GM21515 (cell line): ENCODE measurements around the gene PLA2G4A.

Experiments used
- ATAC-seq: cut with Tn5 transposase; IDR thresholded peaks from one replicate; pipeline ENCODE4 v1.9.1; 2021; ENCODE audit not compliant: unreplicated experiment

The PLA2G4A gene

DNA sequence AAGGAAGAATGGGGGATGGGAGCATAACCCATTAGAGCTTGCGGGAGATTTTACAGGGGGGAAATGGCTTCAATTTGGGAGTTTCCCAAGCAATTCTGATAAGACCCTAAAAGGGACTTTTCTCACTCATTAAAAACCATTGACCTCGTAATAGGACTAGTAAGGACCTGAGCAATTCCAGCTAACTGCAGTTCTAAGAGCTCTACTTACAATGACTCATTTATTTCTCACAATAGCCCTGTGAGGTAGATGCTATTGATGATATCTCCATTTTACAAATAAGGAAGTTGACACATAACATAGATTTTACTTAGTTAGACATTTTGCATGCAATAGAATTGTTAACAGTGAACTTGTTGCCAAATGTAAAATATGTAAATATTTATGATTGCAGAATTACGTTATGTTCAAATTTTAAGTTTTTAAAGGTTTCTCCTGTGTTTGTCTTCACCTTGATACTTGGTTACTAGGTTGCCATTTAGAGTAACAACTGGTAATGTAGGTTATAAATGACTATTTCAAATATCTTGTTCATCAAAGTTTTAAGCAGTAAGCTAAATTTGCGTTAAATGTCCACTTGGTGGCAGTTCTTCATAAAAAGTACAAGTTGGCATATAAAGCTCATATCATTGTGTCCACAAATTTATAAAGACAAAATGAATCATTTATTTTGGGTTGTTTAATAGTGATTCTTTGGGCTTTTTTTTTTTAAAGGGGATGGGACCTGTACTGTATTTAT lies 182.0 kb downstream of the PLA2G4A start:
- no peak for ATAC-seq

DNA sequence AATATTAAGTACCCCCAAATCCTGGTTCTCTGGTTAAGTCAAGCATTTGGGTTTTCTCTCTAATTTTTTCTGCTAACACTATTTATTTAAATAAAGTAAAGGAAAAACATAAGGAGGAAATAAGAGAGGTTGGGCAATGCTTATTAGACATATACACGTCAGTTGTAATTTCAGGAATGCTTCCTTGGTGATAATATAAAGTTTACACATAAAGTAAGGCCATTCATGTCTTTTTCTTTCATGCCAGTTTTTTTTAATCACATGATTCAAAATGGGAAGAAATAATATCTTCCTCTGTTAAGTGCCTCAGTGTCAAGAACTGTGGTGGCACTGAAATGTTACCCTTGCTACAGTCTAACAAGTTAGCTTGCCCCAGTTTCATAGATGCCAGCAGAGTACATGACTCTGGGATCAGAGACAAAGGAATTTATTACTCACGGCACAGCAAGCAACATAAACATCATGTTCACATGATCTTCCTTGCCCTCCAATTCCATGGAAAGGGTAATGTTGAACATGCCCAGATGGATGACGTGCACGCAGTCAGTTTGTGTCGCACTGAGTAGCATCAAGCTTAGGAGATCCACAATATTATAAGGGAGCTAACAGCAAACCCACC lies 184.9 kb downstream of the PLA2G4A start:
- ATAC-seq = no peak

GRCh38 chr1:187018291-187018690 lies 189.5 kb downstream of the PLA2G4A start:
- no peak for ATAC-seq

DNA sequence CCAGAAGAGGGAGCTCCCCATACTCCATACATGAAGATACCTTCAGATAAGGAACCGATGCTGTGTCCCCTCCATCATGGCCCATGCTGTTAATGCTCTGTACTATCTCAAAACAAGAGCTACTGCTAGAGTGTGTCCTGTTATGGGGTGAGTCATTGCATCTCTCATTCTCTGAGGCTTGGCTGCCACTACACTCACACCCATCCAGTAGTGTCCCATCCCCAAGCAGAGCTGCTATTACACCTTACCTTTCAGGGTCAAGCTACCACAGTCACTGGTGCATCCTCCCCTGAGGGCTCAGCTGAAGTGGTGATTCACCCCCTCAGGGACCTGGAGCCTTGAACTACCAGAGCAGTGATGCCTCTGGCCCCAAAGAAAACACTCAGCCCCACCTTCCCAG lies 198.5 kb downstream of the PLA2G4A start:
- no peak for ATAC-seq

- ATAC-seq = no peak
Observed at GRCh38 chr1:187032316-187032981, 203.7 kb downstream of the PLA2G4A start.

GRCh38 chr1:187032982-187033692 lies 204.4 kb downstream of the PLA2G4A start:
- no peak for ATAC-seq

DNA sequence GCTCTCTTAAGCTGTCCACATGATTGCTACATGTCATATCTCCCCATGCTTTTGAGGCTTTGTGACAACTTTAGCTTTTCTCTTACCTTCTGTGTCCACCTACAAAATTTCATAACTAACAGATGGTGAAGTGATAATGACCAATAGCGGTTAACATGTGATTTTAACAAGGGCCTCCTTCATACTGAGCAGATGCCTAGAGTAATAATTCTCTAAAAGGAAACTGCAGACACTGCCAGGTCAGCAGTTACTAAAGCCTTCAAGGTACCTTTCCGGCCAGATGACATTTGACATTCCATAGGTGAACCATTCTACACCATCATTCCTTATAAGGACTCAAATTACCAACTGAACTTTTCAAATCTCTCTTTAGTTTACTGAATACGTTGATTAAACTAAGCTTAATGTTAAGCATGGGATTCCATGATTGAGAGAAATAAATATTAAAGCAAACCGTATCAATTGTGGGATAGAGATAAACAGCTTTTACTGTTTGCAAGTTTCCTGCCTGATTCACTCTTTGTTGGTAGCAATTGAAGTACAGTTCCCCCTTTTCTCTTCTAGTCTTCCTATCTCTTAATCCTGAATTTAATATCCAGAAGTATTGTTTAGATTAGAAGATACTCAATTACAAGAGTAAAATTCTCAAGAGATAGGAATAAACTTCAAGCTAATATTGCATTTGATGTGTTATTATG lies 205.1 kb downstream of the PLA2G4A start:
- ATAC-seq = no peak

GRCh38 chr1:187034501-187034900 lies 205.8 kb downstream of the PLA2G4A start:
- no peak for ATAC-seq

DNA sequence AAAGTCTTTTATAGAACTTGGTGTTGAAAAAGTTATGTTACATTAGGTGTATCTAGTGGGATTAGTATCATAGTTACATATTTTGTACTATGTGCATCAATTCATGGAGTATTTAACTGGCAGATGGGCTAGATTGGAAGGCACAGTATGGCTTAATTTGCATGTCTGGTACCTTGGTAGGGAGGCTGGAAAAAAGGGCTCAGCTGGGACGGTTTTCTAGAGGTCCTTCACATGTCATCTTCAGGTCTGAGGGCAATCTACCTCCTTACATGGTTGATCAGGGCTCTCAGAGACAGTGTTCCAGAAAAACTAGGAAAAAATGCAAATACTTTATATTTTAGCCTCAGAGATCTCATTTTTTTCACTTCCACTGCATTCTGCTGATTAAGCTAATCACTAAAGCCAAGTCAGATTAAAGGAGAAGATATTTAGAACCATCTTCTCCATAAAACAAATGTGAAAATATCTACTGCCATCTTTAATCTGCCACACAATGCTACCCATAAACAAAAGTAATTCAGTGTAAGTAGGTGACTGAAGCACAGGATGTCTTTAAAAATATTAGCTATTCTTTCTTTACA lies 209.3 kb downstream of the PLA2G4A start:
- ATAC-seq = no peak
